ENCODE data around the gene RUBCNL. TPM values are rescaled to one million over a fixed set of nuclear protein-coding genes. Genes with fewer than 3 reads are reported as not detected.

The RUBCNL gene
- total and polyA plus RNA-seq, 7 experiments from 2014 or later, result 0.04 to 5.5 (median 0.30) TPM

GRCh38 chr13:46369506-46370277 lies 17.4 kb downstream of the RUBCNL start:
- Histone ChIP-seq H3K4me1 (ENCODE audit: control insufficient read depth in 2 of 2, insufficient read depth in 2 of 2, low read length in 2 of 2) (no peaks in the 10 kb centered on the region), H3K27ac (ENCODE audit: low read depth, low read length) (no peak overlapping the region)
- CTCF ChIA-PET, result no interaction called here

GRCh38 chr13:46367617-46368327 lies 19.3 kb downstream of the RUBCNL start:
- intact Hi-C loops (cut with micrococcal nuclease), result no loop called here
- Histone ChIP-seq H3K27me3 (ENCODE audit: control insufficient read depth in 2 of 2, insufficient read depth in 2 of 2, low read length in 2 of 2) (no peaks in the 10 kb centered on the region), H3K4me3 (ENCODE audit: low read length) (no peak overlapping the region), H3K36me3 (ENCODE audit: control insufficient read depth in 2 of 3, insufficient read depth in 3 of 3, low read length in 3 of 3) (no peaks in the 10 kb centered on the region), H3K27ac (ENCODE audit: low read depth, low read length) (no peak overlapping the region), H3K9me3 (ENCODE audit: control insufficient read depth in 2 of 3, low read length in 3 of 3) (no peaks in the 10 kb centered on the region), H3K4me1 (ENCODE audit: control insufficient read depth in 2 of 2, insufficient read depth in 2 of 2, low read length in 2 of 2) (no peaks in the 10 kb centered on the region)
- Mint-ChIP-seq H3K36me3 (peaks cover 0 to 3% (median 0%) of the 10 kb centered on the region in 5 donors), H3K4me1 (peaks cover 0 to 15% (median 7%) of the 10 kb centered on the region in 7 donors), H3K27ac (no peak overlapping the region), H3K9me3 (no peaks in the 10 kb centered on the region), H3K27me3 (no peaks in the 10 kb centered on the region), H3K4me3 (no peak overlapping the region)
- POLR2A ChIA-PET, result no interaction called here
- ATAC-seq (no peak), DNase-seq (no peak)
- CTCF ChIA-PET, result no interaction called here

More at GRCh38 chr13:46369506-46370277, 17.4 kb downstream of the RUBCNL start:
- peaks cover 0 to 3% (median 0%) of the 10 kb centered on the region in 5 donors for H3K36me3 Mint-ChIP-seq
- intact Hi-C loops (cut with micrococcal nuclease), result no loop called here
- H3K9me3 ChIP-seq (ENCODE audit: control insufficient read depth in 2 of 3, low read length in 3 of 3), result no peaks in the 10 kb centered on the region
- H3K4me1 Mint-ChIP-seq, result peaks cover 0 to 18% (median 7%) of the 10 kb centered on the region in 7 donors
- no peak overlapping the region for H3K4me3 ChIP-seq (ENCODE audit: low read length)
- ATAC-seq (peak; percentile 48), DNase-seq (no peak)
- POLR2A ChIA-PET, result no interaction called here
- H3K36me3 ChIP-seq (ENCODE audit: control insufficient read depth in 2 of 3, insufficient read depth in 3 of 3, low read length in 3 of 3), result no peaks in the 10 kb centered on the region
- no peak overlapping the region for H3K4me3 Mint-ChIP-seq
- H3K9me3 Mint-ChIP-seq, result no peaks in the 10 kb centered on the region
- no peaks in the 10 kb centered on the region for H3K27me3 Mint-ChIP-seq
- no peaks in the 10 kb centered on the region for H3K27me3 ChIP-seq (ENCODE audit: control insufficient read depth in 2 of 2, insufficient read depth in 2 of 2, low read length in 2 of 2)
- no peak overlapping the region for H3K27ac Mint-ChIP-seq

DNA sequence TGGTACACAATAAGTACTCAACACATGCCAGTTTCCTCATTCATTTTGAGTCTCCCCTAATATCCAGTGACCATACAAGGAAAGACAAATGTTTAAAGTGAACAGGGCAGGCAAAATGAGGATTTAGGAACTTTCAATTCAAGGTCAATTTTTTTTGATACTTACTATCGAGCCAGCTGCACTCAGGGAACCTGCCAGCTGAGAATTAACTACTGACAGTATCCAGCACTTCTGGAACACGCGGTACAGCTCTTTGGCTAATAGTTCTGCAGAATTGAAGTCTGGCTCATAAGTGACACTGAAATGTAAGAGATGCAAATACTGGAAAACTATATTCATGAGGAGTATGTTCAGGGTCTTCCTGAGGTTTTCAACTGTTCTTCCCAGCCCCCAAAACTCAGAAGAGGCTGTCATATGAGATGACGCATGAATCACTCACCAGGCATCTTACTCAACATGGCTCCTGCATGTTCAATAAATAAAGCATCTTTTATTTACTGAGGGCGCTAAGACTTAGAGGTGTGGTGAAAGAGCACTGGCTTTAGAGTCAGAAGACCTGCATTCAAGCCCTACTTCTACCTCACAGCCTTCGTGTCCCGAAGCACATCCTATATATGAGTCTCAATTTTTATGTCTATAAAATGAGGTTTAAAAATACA lies 25.6 kb downstream of the RUBCNL start:
- ChIA-PET CTCF (no interaction called here), POLR2A (no interaction called here)
- Mint-ChIP-seq H3K36me3 (peaks cover 0 to 3% (median 0%) of the 10 kb centered on the region in 5 donors), H3K27ac (no peak overlapping the region), H3K4me1 (no peaks in the 10 kb centered on the region), H3K4me3 (no peak overlapping the region), H3K9me3 (peaks cover 0 to 2% (median 0%) of the 10 kb centered on the region in 11 donors), H3K27me3 (peaks cover 0 to 4% (median 0%) of the 10 kb centered on the region in 5 donors)
- intact Hi-C loops (cut with micrococcal nuclease), result no loop called here
- H3K9me3 ChIP-seq (ENCODE audit: control insufficient read depth in 2 of 3, low read length in 3 of 3), result no peaks in the 10 kb centered on the region
- H3K4me1 ChIP-seq (ENCODE audit: control insufficient read depth in 2 of 2, insufficient read depth in 2 of 2, low read length in 2 of 2), result no peaks in the 10 kb centered on the region
- no peak overlapping the region for H3K27ac ChIP-seq (ENCODE audit: low read depth, low read length)
- no peak overlapping the region for H3K4me3 ChIP-seq (ENCODE audit: low read length)
- no peaks in the 10 kb centered on the region for H3K36me3 ChIP-seq (ENCODE audit: control insufficient read depth in 2 of 3, insufficient read depth in 3 of 3, low read length in 3 of 3)
- no peak for DNase-seq
- no peak for ATAC-seq
- H3K27me3 ChIP-seq (ENCODE audit: control insufficient read depth in 2 of 2, insufficient read depth in 2 of 2, low read length in 2 of 2), result no peaks in the 10 kb centered on the region

DNA sequence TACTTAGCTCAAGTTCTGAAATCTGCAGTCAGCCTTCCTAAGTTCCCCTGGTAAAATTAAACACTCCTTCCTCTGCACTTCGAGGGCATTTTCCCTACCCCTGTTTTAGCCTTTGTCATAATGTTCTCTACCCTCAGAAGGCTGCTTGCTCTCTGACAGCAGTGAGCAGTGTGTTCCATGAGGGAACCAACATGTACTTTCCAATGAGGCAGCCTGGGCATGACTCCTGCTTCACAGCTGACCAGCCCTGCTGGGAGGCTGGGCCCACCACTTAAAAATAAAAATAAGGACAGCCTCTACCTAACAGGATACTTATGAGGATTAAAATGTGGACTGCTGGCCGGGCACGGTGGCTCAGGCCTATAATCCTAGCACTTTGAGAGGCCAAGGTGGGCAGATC lies 26.4 kb downstream of the RUBCNL start:
- ChIA-PET CTCF (no interaction called here), POLR2A (no interaction called here)
- Histone ChIP-seq H3K4me3 (ENCODE audit: low read length) (no peak overlapping the region), H3K36me3 (ENCODE audit: control insufficient read depth in 2 of 3, insufficient read depth in 3 of 3, low read length in 3 of 3) (no peaks in the 10 kb centered on the region), H3K9me3 (ENCODE audit: control insufficient read depth in 2 of 3, low read length in 3 of 3) (no peaks in the 10 kb centered on the region), H3K27ac (ENCODE audit: low read depth, low read length) (no peak overlapping the region), H3K27me3 (ENCODE audit: control insufficient read depth in 2 of 2, insufficient read depth in 2 of 2, low read length in 2 of 2) (no peaks in the 10 kb centered on the region), H3K4me1 (ENCODE audit: control insufficient read depth in 2 of 2, insufficient read depth in 2 of 2, low read length in 2 of 2) (no peaks in the 10 kb centered on the region)
- DNase-seq (no peak), ATAC-seq (no peak)
- peaks cover 0 to 2% (median 0%) of the 10 kb centered on the region in 11 donors for H3K9me3 Mint-ChIP-seq
- H3K27ac Mint-ChIP-seq, result no peak overlapping the region
- H3K4me3 Mint-ChIP-seq, result no peak overlapping the region
- peaks cover 0 to under 1% (median 0%) of the 10 kb centered on the region in 5 donors for H3K36me3 Mint-ChIP-seq
- no peaks in the 10 kb centered on the region for H3K4me1 Mint-ChIP-seq
- intact Hi-C loops (cut with micrococcal nuclease), result no loop called here
- H3K27me3 Mint-ChIP-seq, result peaks cover 0 to 4% (median 0%) of the 10 kb centered on the region in 5 donors

DNA sequence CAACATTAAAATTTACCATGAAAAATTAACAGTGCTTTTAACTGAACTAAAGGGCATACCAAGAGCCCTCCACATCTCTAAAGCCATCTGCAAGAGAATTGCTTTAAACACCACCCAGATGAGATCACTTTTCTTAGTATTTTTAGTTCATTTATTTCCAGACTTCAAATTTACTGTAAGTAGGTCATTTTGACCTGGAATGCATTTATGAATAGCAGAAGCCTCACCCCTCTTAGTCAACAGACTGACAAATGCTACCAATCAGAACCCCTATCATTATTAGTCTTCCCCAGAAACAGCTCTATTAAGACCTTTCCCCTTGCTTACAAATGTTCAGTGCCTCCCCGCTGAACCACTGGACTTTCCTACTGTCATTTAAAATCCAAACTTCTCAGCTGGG lies 27.3 kb downstream of the RUBCNL start:
- peaks cover 0 to 4% (median 0%) of the 10 kb centered on the region in 5 donors for H3K27me3 Mint-ChIP-seq
- intact Hi-C loops (cut with micrococcal nuclease), result loop anchor here in 1 of 2 donors (5.0 kb wide), 1 partner anchor 33 kb away; no protein-coding TSS in a partner anchor
- H3K36me3 ChIP-seq (ENCODE audit: control insufficient read depth in 2 of 3, insufficient read depth in 3 of 3, low read length in 3 of 3), result no peaks in the 10 kb centered on the region
- CTCF ChIA-PET, result no interaction called here
- H3K27ac ChIP-seq (ENCODE audit: low read depth, low read length), result no peak overlapping the region
- H3K4me1 ChIP-seq (ENCODE audit: control insufficient read depth in 2 of 2, insufficient read depth in 2 of 2, low read length in 2 of 2), result no peaks in the 10 kb centered on the region
- peaks cover 0 to 3% (median under 1%) of the 10 kb centered on the region in 11 donors for H3K9me3 Mint-ChIP-seq
- no peak overlapping the region for H3K27ac Mint-ChIP-seq
- H3K36me3 Mint-ChIP-seq, result peaks cover 0 to 3% (median 0%) of the 10 kb centered on the region in 5 donors
- H3K9me3 ChIP-seq (ENCODE audit: control insufficient read depth in 2 of 3, low read length in 3 of 3), result no peaks in the 10 kb centered on the region
- ATAC-seq (no peak), DNase-seq (no peak)
- no peak overlapping the region for H3K4me3 Mint-ChIP-seq
- H3K27me3 ChIP-seq (ENCODE audit: control insufficient read depth in 2 of 2, insufficient read depth in 2 of 2, low read length in 2 of 2), result no peaks in the 10 kb centered on the region
- POLR2A ChIA-PET, result no interaction called here
- H3K4me3 ChIP-seq (ENCODE audit: low read length), result no peak overlapping the region
- peaks cover 2 to 3% (median 3%) of the 10 kb centered on the region in 7 donors for H3K4me1 Mint-ChIP-seq

- no peaks in the 10 kb centered on the region for H3K4me1 ChIP-seq (ENCODE audit: control insufficient read depth in 2 of 2, insufficient read depth in 2 of 2, low read length in 2 of 2)
- H3K9me3 ChIP-seq (ENCODE audit: control insufficient read depth in 2 of 3, low read length in 3 of 3), result no peaks in the 10 kb centered on the region
- no peak overlapping the region for H3K4me3 ChIP-seq (ENCODE audit: low read length)
- DNase-seq (no peak), ATAC-seq (no peak)
- H3K9me3 Mint-ChIP-seq, result peaks cover 0 to 22% (median 2%) of the 10 kb centered on the region in 11 donors
- peaks cover 0 to 4% (median 0%) of the 10 kb centered on the region in 5 donors for H3K27me3 Mint-ChIP-seq
- CTCF ChIA-PET, result no interaction called here
- H3K27ac Mint-ChIP-seq, result peak overlapping the region in 1 of 9 donors; percentile 60
- H3K27ac ChIP-seq (ENCODE audit: low read depth, low read length), result no peak overlapping the region
- intact Hi-C loops (cut with micrococcal nuclease), result loop anchor here in 1 of 2 donors (2.0 to 5.0 kb wide), 2 partner anchors 15 to 36 kb away; no protein-coding TSS in a partner anchor
- H3K4me1 Mint-ChIP-seq, result peaks cover 5 to 7% (median 6%) of the 10 kb centered on the region in 7 donors
- no peaks in the 10 kb centered on the region for H3K27me3 ChIP-seq (ENCODE audit: control insufficient read depth in 2 of 2, insufficient read depth in 2 of 2, low read length in 2 of 2)
- H3K36me3 ChIP-seq (ENCODE audit: control insufficient read depth in 2 of 3, insufficient read depth in 3 of 3, low read length in 3 of 3), result no peaks in the 10 kb centered on the region
- POLR2A ChIA-PET, result no interaction called here
- peaks cover 0 to 21% (median 0%) of the 10 kb centered on the region in 5 donors for H3K36me3 Mint-ChIP-seq
- H3K4me3 Mint-ChIP-seq, result no peak overlapping the region
Observed at GRCh38 chr13:46355901-46356590, 31.0 kb downstream of the RUBCNL start.

Measured in naive thymus-derived CD4-positive, alpha-beta T cell (primary cell).